AG04449 (cell line): ENCODE data around the gene ROBO2.

Source experiments
- CTCF ChIA-PET: fragments of 350-600 bp; formaldehyde crosslinking; extraction: SDS; loops from one replicate; lab custom pipeline; 2021; ENCODE audit warnings: antibody characterized with exemption; lab: Yijun Ruan, JAX
- POLR2A ChIA-PET: fragments of 400-600, 350-600 bp; formaldehyde crosslinking; extraction: SDS; loops from one replicate; lab custom pipeline; 2020; ENCODE audit warnings: antibody characterized with exemption, inconsistent platforms; lab: Yijun Ruan, JAX
- DNase-seq: peaks from one replicate; pipeline ENCODE4 v3.0.0-alpha.2; 2010; ENCODE audit warnings: low read depth, low spot score
- H3K4me3 ChIP-seq: 2 replicates; pipeline ENCODE4 v1.5.1; 2011; ENCODE audit warnings: low read depth, mild to moderate bottlenecking, control low read depth, low read length
- TF ChIP-seq, protein P1 (sequence below): IDR thresholded peaks from one replicate; pipeline ENCODE4 v1.5.1; 2011; ENCODE audit warnings: mild to moderate bottlenecking, moderate library complexity, low read length, control low read depth, inconsistent platforms; ENCODE audit not compliant: insufficient read depth; ENCODE audit errors: missing control alignments

The ROBO2 gene

DNA sequence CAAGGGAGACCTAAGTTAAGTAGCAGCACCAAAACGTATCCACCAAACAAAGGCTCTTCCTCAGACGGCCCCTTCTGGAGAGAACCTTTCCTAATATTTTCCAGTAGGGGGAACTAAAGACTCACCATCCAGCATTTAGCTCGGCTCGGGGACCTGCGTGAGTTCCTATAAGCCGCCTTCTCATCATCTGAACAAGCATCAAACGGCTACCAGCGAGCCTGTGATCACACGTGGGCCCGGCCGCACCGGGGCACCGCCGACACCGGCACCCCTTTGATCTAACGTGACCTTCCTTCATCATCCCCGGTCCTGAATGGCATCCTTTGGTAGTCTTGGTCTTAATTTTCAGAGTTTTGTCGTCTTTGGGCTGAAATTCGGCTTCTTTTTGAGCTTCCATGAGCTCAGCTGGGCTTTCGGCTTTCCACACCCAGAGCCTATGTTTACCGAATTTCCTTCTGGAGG, 1.4 kb upstream of the ROBO2 start:
- TF ChIP-seq, protein P1, sequence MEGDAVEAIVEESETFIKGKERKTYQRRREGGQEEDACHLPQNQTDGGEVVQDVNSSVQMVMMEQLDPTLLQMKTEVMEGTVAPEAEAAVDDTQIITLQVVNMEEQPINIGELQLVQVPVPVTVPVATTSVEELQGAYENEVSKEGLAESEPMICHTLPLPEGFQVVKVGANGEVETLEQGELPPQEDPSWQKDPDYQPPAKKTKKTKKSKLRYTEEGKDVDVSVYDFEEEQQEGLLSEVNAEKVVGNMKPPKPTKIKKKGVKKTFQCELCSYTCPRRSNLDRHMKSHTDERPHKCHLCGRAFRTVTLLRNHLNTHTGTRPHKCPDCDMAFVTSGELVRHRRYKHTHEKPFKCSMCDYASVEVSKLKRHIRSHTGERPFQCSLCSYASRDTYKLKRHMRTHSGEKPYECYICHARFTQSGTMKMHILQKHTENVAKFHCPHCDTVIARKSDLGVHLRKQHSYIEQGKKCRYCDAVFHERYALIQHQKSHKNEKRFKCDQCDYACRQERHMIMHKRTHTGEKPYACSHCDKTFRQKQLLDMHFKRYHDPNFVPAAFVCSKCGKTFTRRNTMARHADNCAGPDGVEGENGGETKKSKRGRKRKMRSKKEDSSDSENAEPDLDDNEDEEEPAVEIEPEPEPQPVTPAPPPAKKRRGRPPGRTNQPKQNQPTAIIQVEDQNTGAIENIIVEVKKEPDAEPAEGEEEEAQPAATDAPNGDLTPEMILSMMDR = peak; percentile 64
- ChIA-PET CTCF (interaction anchor here (0.6 to 2.1 kb wide), 18 partner anchors 9 to 1611 kb away, joined by 3 to 13 read pairs (median 4); no protein-coding TSS in a partner anchor), POLR2A (no interaction called here)
- peak overlapping the region; percentile 34 for H3K4me3 ChIP-seq
- DNase-seq = peak; percentile 23

DNA sequence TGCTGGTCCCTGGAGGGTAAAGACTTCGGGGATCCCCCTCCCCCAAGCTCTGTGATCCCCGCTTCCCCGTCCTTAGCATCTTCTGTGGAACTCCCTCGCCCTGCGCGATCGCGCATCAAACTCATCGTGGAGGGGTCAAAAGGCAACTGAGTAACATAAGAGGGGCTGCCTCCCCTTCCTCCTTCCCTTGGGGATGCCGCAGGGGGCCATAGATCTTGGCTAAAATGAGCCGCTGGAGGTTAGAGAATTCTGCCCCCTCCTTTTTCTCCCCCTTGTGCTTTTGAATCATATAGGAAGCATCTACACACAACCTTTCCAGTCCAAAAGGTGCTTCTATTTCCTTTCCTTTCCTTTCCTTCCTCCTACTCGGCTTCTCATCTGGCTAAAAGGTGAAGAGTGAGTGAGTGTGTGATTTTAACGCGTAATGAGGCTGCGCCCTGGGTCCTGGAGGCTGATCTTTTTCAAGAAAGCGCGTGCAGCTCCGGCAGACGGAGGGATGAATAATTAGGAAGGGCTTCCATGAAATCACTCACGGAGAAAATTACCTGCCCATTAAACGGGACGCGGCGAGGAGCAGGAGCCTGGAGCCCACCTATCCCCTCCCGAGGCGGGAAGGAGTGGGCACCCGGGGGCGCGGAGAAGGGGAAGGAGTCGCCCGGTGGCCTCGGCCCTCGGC, 831 bp upstream of the ROBO2 start:
- CTCF ChIA-PET = interaction anchor here (0.6 to 2.1 kb wide), 16 partner anchors 9 to 1609 kb away, joined by 3 to 13 read pairs (median 4); no protein-coding TSS in a partner anchor
- POLR2A ChIA-PET = no interaction called here
- peak overlapping the region; percentile 37 for H3K4me3 ChIP-seq
- TF ChIP-seq, protein P1 = no peak
- DNase-seq = no peak

GRCh38 chr3:77040216-77040615, 317 bp downstream of the ROBO2 start:
- H3K4me3 ChIP-seq = peak overlapping the region; percentile 37; the same call in 1 of the 2 replicates
- POLR2A ChIA-PET = no interaction called here
- TF ChIP-seq, protein P1 = no peak
- no peak for DNase-seq
- CTCF ChIA-PET = interaction anchor here (0.7 kb wide), 1 partner anchor 219 kb away, joined by 4 read pairs; no protein-coding TSS in a partner anchor

DNA sequence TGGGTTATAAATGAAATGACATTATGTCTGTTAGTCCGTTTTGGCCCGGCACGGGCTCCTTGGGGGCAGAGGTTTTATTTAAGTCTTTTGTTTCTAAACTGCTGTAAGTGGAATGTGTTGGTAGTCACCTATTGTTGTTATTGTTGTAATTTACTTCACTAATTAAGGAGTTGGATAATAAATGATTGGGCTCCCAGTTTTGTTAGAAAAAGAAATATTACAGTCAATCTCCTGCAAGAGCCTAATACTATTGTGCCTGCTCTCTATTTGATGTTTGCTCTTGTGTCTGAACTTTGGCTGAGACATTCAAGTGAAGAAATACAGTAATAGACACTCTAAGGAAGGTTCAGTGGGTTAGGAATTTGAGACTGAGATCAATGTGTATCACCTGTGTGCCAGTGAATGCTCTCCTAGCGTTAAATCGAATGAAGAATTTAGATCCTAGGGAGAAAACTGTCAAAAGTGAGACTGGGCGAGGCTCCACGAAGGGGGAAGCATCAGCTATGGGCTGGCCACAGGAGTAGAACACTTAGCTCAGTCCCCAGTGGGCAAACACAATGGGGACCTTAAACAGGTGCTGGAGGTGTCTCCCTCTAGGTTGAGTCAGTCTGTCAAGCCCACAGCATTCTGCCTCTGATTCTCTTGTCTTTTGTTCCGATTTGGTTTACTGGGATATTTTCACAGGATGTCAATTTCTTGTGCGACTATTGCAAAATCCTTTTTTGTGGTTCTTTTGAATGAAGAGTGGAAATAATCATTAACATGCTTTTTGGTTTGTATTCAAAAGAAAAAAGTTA, 1.2 kb downstream of the ROBO2 start:
- TF ChIP-seq, protein P1 = no peak
- POLR2A ChIA-PET = no interaction called here
- CTCF ChIA-PET = no interaction called here
- no peak overlapping the region for H3K4me3 ChIP-seq
- DNase-seq = no peak

GRCh38 chr3:77041811-77042210, 1.9 kb downstream of the ROBO2 start:
- H3K4me3 ChIP-seq = no peak overlapping the region
- TF ChIP-seq, protein P1 = no peak
- ChIA-PET CTCF (no interaction called here), POLR2A (no interaction called here)
- DNase-seq = no peak

DNA sequence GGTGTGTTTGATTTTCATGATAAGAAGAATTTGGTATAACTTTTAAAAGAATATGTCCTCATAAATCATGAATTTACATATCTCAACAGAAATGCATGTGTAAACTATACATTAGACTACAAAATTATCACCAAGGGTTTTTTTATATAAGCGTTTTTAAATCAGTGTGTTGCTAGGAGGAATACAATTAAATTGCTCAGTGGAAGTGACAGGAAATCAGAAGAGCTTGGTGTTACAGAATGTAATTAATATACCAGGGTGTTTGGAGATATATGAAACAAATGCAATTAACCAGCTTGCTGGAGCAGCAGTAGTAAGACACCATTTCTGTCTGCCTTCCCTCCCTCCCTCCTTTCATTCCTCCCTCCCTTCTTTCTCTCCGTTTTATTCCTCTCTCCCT, 2.4 kb downstream of the ROBO2 start:
- POLR2A ChIA-PET = no interaction called here
- CTCF ChIA-PET = no interaction called here
- TF ChIP-seq, protein P1 = no peak
- no peak overlapping the region for H3K4me3 ChIP-seq
- no peak for DNase-seq
